NCI-H2171 treated with DMSO at 0.1 percent for 48 hours (cell line): ENCODE measurements around the gene KIF14.
"Not testable (repeated sequence)": the region's sequence is repeated elsewhere in the genome, so short reads cannot be mapped to it uniquely, and the experiment has no call there.

Experiments used
- DNase-seq: peaks from one replicate; lab custom pipeline; 2025; lab: John Stamatoyannopoulos, UW

Gene KIF14

GRCh38 chr1:200546577-200546976 is 74.0 kb downstream of the KIF14 start:
- no peak for DNase-seq

- no peak for DNase-seq
These were observed 78.4 kb downstream of the KIF14 start for GRCh38 chr1:200542162-200542561.

GRCh38 chr1:200540281-200540680 is 80.3 kb downstream of the KIF14 start:
- DNase-seq: no peak

GRCh38 chr1:200538179-200538578 is 82.4 kb downstream of the KIF14 start:
- no peak for DNase-seq

GRCh38 chr1:200535605-200536004 is 84.9 kb downstream of the KIF14 start:
- DNase-seq: peak; percentile 46

- no peak for DNase-seq
These were observed 89.8 kb downstream of the KIF14 start for GRCh38 chr1:200530623-200531261.

- DNase-seq: no peak
These were observed 91.5 kb downstream of the KIF14 start for GRCh38 chr1:200528858-200529606.

- DNase-seq: no peak
These were observed 92.9 kb downstream of the KIF14 start for GRCh38 chr1:200527670-200528069.

- DNase-seq: peak; percentile 62
These were observed 93.6 kb downstream of the KIF14 start for GRCh38 chr1:200526709-200527612.

- DNase-seq: no peak
These were observed 95.2 kb downstream of the KIF14 start for GRCh38 chr1:200525090-200525987.

GRCh38 chr1:200524551-200524950 is 96.0 kb downstream of the KIF14 start:
- not testable (repeated sequence) for DNase-seq

- DNase-seq: peak; percentile 67
These were observed 96.5 kb downstream of the KIF14 start for GRCh38 chr1:200524092-200524491.

- no peak for DNase-seq
These were observed 99.8 kb downstream of the KIF14 start for GRCh38 chr1:200520735-200521134.

- peak; percentile 69 for DNase-seq
These were observed 102.0 kb downstream of the KIF14 start for GRCh38 chr1:200518524-200518923.

- no peak for DNase-seq
These were observed 108.4 kb downstream of the KIF14 start for GRCh38 chr1:200512191-200512590.

- peak; percentile 71 for DNase-seq
These were observed 110.3 kb downstream of the KIF14 start for GRCh38 chr1:200510228-200510623.

- no peak for DNase-seq
These were observed 114.1 kb downstream of the KIF14 start for GRCh38 chr1:200506471-200506870.

- no peak for DNase-seq
These were observed 115.3 kb downstream of the KIF14 start for GRCh38 chr1:200505257-200505656.
